ENCODE data around the gene KIF2C. TPM values are rescaled to one million over a fixed set of nuclear protein-coding genes. Genes with fewer than 3 reads are reported as not detected.
A peak's percentile ranks its signal among the peaks of the same experiment; 100 is the strongest.

KIF2C gene
- polyA plus RNA-seq, 2 of the 4 experiments (the other 2 are of a cell fraction) = 26.9 to 40.5 TPM

DNA sequence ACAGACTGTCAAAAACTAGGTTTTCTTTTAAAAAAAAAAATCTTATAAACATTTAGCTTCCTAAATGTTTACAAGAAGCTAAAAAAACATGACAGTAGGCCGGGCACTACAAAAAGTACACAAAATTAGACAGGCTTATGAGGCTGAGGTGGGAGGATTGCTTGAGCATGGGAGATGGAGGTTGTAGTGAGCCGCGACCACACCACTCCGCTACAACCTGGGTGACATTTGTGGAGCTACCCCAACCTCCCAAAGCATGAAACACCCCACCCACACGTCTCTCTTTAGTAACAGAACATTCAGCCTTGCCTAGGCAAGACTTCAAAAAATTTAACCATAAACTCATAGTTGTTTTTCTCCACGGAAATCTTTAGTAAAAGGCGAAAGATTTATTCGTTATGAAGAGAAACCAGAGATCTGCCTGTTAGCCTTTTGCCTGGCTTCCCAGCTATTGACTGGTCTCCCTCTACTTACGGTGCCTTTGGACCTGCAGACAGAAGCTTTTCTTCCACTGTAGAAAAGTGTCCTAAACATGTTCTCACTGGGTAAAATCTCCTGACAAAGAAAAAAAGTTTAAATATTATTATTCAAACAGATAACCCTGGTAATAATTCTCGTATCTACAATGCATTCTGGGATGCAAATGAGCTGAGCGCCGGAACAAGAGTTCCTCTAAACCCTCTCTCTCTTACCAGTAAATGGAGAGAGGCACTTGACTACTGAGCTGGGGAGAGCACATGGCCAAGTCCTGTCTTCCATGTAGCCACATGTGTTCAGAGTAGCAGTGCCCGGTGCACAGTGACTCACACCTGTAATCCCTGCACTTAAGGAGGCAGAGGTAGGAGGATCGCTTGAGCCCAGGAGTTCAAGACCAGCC lies 17.9 kb upstream of the KIF2C start (continued):
- TF ChIP-seq USF2 (IDR thresholded peaks at IDR 0.05) (0 out of 2 replicates have a peak, but pooled peaks have one; percentile 17), CHD2 (IDR thresholded peaks at IDR 0.05; ENCODE audit: low read length, partially characterized antibody) (no peak), BHLHE40 (IDR thresholded peaks at IDR 0.05; ENCODE audit: low read depth, low read length) (no peak), HES2 (IDR thresholded peaks at IDR 0.05) (no peak), KDM5A (IDR thresholded peaks at IDR 0.05) (no peak), EHF (CRISPR knock-in tag; IDR thresholded peaks at IDR 0.05) (peak; percentile 89), NFE2L2 (conservative IDR thresholded peaks at IDR 0.05; ENCODE audit: low read length) (no peak), ESRRA (IDR thresholded peaks at IDR 0.05; ENCODE audit: borderline replicate concordance, low read length) (no peak), ZC3H11A (IDR thresholded peaks at IDR 0.05) (no peak), KDM1A (IDR thresholded peaks at IDR 0.05; ENCODE audit: low read depth) (no peak), CBX8 (IDR thresholded peaks at IDR 0.05) (no peak), E2F6 (IDR thresholded peaks at IDR 0.05; ENCODE audit: borderline replicate concordance, low read depth) (no peak; the same call in 1 of the 2 replicates), HOXB5 (CRISPR knock-in tag; IDR thresholded peaks at IDR 0.05) (peak; percentile 91), EP300 (IDR thresholded peaks at IDR 0.05) (0 out of 5 replicates have a peak, but pooled peaks of 1 of the 2 experiments have one; percentile 20), TP53 (CRISPR knock-in tag; IDR thresholded peaks at IDR 0.05) (peak; percentile 99), ZFP36 (IDR thresholded peaks at IDR 0.05; ENCODE audit: borderline replicate concordance, partially characterized antibody) (no peak), TFCP2L1 (CRISPR knock-in tag; IDR thresholded peaks at IDR 0.05) (peak; percentile 100), HOXA7 (CRISPR knock-in tag; IDR thresholded peaks at IDR 0.05) (peak; percentile 100), MYC (IDR thresholded peaks at IDR 0.05; ENCODE audit: borderline replicate concordance, low read length) (peak; percentile 78; the same call in 1 of the 2 replicates), SREBF2 (IDR thresholded peaks at IDR 0.05) (no peak), CEBPB (IDR thresholded peaks at IDR 0.05) (peak in 1 of 2 experiments; percentile 37; a peak in 1 of 4 replicates), HOXB13 (CRISPR knock-in tag; IDR thresholded peaks at IDR 0.05; ENCODE audit: low read depth) (no peak), JUNB (IDR thresholded peaks at IDR 0.05) (no peak; the same call in 1 of the 2 replicates), EHMT2 (IDR thresholded peaks at IDR 0.05; ENCODE audit: low read depth) (no peak), ZNF302 (CRISPR knock-in tag; IDR thresholded peaks at IDR 0.05) (peak; percentile 29; the same call in 1 of the 2 replicates), RCOR1 (IDR thresholded peaks at IDR 0.05; ENCODE audit: low read depth, low read length) (no peak), RAD21 (conservative IDR thresholded peaks at IDR 0.05 in 1 of 2, IDR thresholded peaks at IDR 0.05 in 1 of 2) (no peak), GATA3 (IDR thresholded peaks at IDR 0.05; ENCODE audit: borderline replicate concordance) (peak; percentile 84; the same call in 1 of the 2 replicates)
- TF ChIP-seq, protein P1, sequence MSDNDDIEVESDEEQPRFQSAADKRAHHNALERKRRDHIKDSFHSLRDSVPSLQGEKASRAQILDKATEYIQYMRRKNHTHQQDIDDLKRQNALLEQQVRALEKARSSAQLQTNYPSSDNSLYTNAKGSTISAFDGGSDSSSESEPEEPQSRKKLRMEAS (IDR thresholded peaks at IDR 0.05) = peak; percentile 78
- TF ChIP-seq, protein P2, sequence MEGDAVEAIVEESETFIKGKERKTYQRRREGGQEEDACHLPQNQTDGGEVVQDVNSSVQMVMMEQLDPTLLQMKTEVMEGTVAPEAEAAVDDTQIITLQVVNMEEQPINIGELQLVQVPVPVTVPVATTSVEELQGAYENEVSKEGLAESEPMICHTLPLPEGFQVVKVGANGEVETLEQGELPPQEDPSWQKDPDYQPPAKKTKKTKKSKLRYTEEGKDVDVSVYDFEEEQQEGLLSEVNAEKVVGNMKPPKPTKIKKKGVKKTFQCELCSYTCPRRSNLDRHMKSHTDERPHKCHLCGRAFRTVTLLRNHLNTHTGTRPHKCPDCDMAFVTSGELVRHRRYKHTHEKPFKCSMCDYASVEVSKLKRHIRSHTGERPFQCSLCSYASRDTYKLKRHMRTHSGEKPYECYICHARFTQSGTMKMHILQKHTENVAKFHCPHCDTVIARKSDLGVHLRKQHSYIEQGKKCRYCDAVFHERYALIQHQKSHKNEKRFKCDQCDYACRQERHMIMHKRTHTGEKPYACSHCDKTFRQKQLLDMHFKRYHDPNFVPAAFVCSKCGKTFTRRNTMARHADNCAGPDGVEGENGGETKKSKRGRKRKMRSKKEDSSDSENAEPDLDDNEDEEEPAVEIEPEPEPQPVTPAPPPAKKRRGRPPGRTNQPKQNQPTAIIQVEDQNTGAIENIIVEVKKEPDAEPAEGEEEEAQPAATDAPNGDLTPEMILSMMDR (IDR thresholded peaks at IDR 0.05) = no peak
- TF ChIP-seq, protein P3, sequence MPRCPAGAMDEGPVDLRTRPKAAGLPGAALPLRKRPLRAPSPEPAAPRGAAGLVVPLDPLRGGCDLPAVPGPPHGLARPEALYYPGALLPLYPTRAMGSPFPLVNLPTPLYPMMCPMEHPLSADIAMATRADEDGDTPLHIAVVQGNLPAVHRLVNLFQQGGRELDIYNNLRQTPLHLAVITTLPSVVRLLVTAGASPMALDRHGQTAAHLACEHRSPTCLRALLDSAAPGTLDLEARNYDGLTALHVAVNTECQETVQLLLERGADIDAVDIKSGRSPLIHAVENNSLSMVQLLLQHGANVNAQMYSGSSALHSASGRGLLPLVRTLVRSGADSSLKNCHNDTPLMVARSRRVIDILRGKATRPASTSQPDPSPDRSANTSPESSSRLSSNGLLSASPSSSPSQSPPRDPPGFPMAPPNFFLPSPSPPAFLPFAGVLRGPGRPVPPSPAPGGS (IDR thresholded peaks at IDR 0.05) = peak; percentile 100
- TF ChIP-seq, protein P4, sequence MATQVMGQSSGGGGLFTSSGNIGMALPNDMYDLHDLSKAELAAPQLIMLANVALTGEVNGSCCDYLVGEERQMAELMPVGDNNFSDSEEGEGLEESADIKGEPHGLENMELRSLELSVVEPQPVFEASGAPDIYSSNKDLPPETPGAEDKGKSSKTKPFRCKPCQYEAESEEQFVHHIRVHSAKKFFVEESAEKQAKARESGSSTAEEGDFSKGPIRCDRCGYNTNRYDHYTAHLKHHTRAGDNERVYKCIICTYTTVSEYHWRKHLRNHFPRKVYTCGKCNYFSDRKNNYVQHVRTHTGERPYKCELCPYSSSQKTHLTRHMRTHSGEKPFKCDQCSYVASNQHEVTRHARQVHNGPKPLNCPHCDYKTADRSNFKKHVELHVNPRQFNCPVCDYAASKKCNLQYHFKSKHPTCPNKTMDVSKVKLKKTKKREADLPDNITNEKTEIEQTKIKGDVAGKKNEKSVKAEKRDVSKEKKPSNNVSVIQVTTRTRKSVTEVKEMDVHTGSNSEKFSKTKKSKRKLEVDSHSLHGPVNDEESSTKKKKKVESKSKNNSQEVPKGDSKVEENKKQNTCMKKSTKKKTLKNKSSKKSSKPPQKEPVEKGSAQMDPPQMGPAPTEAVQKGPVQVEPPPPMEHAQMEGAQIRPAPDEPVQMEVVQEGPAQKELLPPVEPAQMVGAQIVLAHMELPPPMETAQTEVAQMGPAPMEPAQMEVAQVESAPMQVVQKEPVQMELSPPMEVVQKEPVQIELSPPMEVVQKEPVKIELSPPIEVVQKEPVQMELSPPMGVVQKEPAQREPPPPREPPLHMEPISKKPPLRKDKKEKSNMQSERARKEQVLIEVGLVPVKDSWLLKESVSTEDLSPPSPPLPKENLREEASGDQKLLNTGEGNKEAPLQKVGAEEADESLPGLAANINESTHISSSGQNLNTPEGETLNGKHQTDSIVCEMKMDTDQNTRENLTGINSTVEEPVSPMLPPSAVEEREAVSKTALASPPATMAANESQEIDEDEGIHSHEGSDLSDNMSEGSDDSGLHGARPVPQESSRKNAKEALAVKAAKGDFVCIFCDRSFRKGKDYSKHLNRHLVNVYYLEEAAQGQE (IDR thresholded peaks at IDR 0.05) = peak; percentile 84
- TF ChIP-seq, protein P5, sequence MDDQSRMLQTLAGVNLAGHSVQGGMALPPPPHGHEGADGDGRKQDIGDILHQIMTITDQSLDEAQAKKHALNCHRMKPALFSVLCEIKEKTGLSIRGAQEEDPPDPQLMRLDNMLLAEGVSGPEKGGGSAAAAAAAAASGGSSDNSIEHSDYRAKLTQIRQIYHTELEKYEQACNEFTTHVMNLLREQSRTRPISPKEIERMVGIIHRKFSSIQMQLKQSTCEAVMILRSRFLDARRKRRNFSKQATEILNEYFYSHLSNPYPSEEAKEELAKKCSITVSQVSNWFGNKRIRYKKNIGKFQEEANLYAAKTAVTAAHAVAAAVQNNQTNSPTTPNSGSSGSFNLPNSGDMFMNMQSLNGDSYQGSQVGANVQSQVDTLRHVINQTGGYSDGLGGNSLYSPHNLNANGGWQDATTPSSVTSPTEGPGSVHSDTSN (IDR thresholded peaks at IDR 0.05) = peak; percentile 97
